Progenitor cell of endocrine pancreas (in vitro differentiated cells): ENCODE measurements around the gene GALNT2. TPM values are rescaled to one million over a fixed set of nuclear protein-coding genes. Genes with fewer than 3 reads are reported as not detected.

Experiments used
- DNase-seq: peaks from one replicate; pipeline ENCODE4 v3.0.0; 2021; ENCODE audit warnings: low spot score; ENCODE audit not compliant: unreplicated experiment
- H3K27ac Mint-ChIP-seq: 2 replicates; pipeline ENCODE4 v1.8.0; 2021; ENCODE audit warnings: mild to moderate bottlenecking, moderate library complexity, mixed read lengths
- H3K27me3 Mint-ChIP-seq: 2 replicates; pipeline ENCODE4 v1.8.0; 2021; ENCODE audit warnings: mixed read lengths
- H3K36me3 Mint-ChIP-seq: 2 replicates; pipeline ENCODE4 v1.8.0; 2022; ENCODE audit warnings: mixed read lengths; ENCODE audit not compliant: insufficient read depth
- H3K4me1 Mint-ChIP-seq: 2 replicates; pipeline ENCODE4 v1.8.0; 2021; ENCODE audit warnings: low read depth, mixed read lengths
- H3K4me3 Mint-ChIP-seq: 2 replicates; pipeline ENCODE4 v1.8.0; 2021; ENCODE audit warnings: low read depth, mild to moderate bottlenecking, moderate library complexity, mixed read lengths
- H3K9me3 Mint-ChIP-seq: 2 replicates; pipeline ENCODE4 v1.8.0; 2021; ENCODE audit warnings: low read depth, mixed read lengths
- total RNA-seq: library from RNA; stranded (reverse); gene quantifications from 2 replicates; pipeline ENCODE4 v1.2.1, GENCODE V29; 2021
- TF ChIP-seq, protein P1 (sequence below): fragments of 200-600 bp; sonication (generic); IDR thresholded peaks from one replicate; pipeline ENCODE4 v1.5.0; 2021; ENCODE audit warnings: antibody characterized with exemption, mild to moderate bottlenecking; ENCODE audit not compliant: unreplicated experiment

GALNT2 gene
- total RNA-seq, 1 donor from 2014 or later: 95.2 TPM

DNA sequence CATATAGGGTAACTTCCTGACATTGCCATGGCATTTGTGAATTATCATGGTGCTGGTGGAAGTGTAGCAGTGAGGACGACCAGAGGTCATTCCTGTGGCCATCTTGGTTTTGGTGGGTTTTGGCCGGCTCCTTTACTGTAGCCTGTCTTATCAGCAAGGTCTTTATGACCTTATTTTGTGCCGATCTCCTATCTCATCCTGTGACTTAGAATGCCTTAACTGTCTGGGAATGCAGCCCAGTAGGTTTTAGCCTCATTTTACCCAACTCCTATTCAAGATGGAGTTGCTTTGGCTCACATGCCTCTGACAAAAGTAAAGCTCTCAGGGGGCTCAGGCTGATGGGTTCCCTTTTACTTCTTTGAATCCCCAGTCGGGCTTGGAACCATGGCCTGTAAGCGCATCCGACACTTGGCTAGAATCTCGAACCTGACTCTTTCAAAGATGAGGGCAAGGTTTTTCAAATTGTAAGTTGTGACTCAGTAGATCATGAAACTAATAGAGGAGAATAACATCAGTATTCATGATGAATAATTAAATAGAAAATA is 85.0 kb downstream of the GALNT2 start:
- no peaks in the 10 kb centered on the region for H3K36me3 Mint-ChIP-seq
- no peaks in the 10 kb centered on the region for H3K27me3 Mint-ChIP-seq
- no peak overlapping the region for H3K4me3 Mint-ChIP-seq
- TF ChIP-seq, protein P1, sequence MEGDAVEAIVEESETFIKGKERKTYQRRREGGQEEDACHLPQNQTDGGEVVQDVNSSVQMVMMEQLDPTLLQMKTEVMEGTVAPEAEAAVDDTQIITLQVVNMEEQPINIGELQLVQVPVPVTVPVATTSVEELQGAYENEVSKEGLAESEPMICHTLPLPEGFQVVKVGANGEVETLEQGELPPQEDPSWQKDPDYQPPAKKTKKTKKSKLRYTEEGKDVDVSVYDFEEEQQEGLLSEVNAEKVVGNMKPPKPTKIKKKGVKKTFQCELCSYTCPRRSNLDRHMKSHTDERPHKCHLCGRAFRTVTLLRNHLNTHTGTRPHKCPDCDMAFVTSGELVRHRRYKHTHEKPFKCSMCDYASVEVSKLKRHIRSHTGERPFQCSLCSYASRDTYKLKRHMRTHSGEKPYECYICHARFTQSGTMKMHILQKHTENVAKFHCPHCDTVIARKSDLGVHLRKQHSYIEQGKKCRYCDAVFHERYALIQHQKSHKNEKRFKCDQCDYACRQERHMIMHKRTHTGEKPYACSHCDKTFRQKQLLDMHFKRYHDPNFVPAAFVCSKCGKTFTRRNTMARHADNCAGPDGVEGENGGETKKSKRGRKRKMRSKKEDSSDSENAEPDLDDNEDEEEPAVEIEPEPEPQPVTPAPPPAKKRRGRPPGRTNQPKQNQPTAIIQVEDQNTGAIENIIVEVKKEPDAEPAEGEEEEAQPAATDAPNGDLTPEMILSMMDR: no peak
- H3K9me3 Mint-ChIP-seq: no peaks in the 10 kb centered on the region
- H3K27ac Mint-ChIP-seq: no peak overlapping the region
- DNase-seq: no peak
- peaks cover 35% of the 10 kb centered on the region for H3K4me1 Mint-ChIP-seq

DNA sequence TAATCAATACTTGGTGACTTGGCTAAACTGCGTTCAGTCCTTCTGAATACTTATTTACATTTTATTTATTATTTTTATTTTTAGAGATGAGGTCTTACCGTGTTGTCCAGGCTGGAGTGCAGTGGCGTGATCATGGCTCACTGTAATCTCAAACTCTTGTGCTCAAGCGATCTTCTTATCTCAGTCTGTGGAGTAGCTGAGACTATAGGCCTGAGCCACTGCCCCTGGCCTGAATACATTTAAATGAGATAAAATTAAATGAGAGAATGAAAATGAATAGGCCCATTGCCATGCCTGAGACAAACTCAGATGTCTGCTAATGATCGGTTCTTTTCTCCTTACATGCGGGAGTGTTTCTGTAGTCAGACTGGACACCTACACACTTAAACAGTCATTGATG is 86.0 kb downstream of the GALNT2 start:
- DNase-seq: no peak
- TF ChIP-seq, protein P1: no peak
- Mint-ChIP-seq H3K9me3 (no peaks in the 10 kb centered on the region), H3K36me3 (no peaks in the 10 kb centered on the region), H3K27ac (no peak overlapping the region), H3K27me3 (no peaks in the 10 kb centered on the region), H3K4me3 (no peak overlapping the region), H3K4me1 (peaks cover 41% of the 10 kb centered on the region)

DNA sequence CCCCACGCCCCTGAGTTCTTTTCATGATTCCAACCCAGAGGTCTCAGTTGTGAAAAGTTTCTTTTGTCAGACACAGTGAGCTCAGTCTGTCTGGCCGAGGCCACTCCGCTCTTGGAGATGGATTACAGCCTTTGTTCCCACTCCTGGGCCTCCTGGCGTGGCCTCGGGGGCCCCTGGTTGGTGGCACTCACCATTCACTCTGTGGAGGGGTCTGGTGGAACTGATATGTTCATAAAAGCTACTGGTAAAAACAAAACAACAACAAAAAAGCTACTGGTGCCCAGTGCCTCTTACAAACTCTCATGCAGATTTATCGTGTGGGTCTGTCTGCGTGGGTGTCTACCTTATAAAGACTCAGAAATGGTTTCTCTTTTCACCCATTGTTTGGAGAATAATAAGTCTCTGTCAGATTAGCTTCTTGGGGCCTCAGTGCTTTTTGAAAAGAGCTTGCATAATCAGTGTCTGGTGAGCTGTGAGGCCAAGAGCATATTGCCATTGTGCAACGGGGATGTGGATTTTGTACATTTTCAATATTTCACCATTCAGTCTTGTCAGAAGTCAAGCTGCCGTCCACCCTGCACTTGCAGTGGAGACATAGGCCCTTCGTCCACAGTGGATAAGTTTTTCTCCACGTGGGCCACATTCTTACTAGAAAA is 86.7 kb downstream of the GALNT2 start:
- TF ChIP-seq, protein P1: no peak
- no peak for DNase-seq
- Mint-ChIP-seq H3K27ac (peak overlapping the region; percentile 65), H3K4me1 (peaks cover 48% of the 10 kb centered on the region), H3K9me3 (no peaks in the 10 kb centered on the region), H3K27me3 (no peaks in the 10 kb centered on the region), H3K4me3 (no peak overlapping the region), H3K36me3 (no peaks in the 10 kb centered on the region)

DNA sequence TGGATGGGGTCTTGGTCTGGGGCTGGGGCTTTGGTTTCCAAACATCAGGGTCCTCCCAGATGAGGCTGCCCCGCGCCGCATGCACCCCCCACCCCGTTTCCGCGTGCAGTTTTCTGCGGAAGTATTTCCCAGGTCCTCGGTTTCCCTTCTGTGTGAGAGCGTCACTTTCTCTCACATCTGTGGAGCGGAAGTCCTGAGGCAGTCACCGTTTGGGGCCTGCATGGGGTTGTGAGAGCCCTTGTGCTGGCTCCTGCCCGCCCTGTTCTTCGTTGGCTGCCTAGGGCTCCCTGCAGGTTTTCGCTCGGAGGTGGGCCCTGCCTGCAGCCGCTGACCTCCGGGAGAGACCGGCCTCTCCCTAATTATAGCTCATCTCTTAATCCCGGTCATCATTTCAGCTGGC is 88.0 kb downstream of the GALNT2 start:
- H3K9me3 Mint-ChIP-seq: no peaks in the 10 kb centered on the region
- peaks cover 59% of the 10 kb centered on the region for H3K4me1 Mint-ChIP-seq
- no peaks in the 10 kb centered on the region for H3K27me3 Mint-ChIP-seq
- TF ChIP-seq, protein P1: no peak
- H3K4me3 Mint-ChIP-seq: no peak overlapping the region
- DNase-seq: no peak
- H3K36me3 Mint-ChIP-seq: no peaks in the 10 kb centered on the region
- no peak overlapping the region for H3K27ac Mint-ChIP-seq

DNA sequence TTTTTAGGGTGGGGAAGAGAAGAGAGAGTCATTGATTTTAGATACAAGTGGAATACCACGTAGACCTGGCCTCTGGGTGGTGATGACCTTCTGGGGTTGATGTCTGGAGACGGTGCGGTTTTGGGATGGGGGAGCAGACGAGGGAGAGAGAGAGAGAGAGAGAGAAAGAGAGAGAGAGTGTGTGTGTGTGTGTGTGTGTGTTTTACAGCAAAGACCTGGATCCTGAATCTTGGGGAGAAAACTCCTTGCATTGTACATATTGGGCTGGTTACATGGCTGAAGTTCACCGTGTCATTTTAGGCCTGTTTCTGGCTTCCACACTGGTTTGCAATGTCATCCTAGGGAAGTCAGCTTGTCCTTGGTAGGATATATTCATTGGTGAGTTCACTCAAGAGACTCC is 89.0 kb downstream of the GALNT2 start:
- Mint-ChIP-seq H3K9me3 (no peaks in the 10 kb centered on the region), H3K4me1 (peaks cover 60% of the 10 kb centered on the region), H3K4me3 (no peak overlapping the region), H3K36me3 (no peaks in the 10 kb centered on the region), H3K27me3 (no peaks in the 10 kb centered on the region), H3K27ac (no peak overlapping the region)
- TF ChIP-seq, protein P1: no peak
- no peak for DNase-seq
